Measurements from ENCODE around the gene SLC27A5. TPM values are rescaled to one million over a fixed set of nuclear protein-coding genes. Genes with fewer than 3 reads are reported as not detected.

The SLC27A5 gene
- total and polyA plus RNA-seq, 2 donors from 2014 or later, result 10.8 to 41.5 TPM

DNA sequence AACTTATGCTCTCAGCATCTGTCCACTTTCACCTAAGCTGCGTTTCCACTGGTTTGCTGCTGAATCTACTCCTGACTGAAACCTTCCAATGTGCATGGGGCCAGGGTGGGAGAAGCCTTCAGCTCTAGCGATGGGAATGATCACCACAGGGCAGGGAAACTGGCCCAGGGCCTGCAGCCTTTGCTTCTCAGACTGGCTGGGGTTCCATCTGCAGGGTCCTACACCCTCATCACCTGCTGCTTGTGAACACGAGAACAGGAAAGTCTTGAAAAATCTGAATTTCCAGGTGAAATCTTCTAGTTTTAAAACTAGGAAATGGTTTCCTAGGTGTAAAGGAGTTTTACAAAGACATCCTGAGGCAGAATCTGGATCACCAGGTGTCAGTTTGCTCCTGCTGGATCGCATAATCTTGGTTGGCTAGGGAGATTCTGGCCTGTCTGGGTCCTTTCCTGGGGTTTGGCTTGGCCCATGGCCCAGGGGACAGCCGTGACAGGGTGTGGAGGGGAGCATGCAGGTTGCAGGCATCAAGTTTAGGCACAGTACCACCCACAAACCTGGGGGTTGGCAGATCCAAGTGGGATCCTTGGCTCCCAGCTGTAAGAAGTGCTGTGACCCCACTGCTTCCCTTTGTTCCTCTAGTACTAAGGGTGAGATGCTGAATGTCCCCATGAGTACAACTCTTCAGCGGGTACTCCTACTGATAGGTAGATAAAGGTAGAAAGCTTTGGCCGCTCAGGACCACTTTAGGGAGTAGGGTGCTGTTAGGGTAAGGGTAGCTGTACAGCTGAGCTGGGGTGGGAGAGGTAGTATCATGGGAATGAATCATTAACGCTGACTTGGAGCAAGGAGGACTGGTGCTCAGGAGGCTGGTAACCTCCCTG, 48.5 kb upstream of the SLC27A5 start:
- H3K27me3 ChIP-seq (ENCODE audit: control insufficient read depth, insufficient read depth, low read length), result no peaks in the 10 kb centered on the region
- peaks cover 3 to 47% (median 17%) of the 10 kb centered on the region in 3 donors for H3K4me1 ChIP-seq (ENCODE audit: control insufficient read depth in 2 of 3, insufficient read depth in 2 of 3, low read depth in 1 of 3, low read length in 3 of 3)
- intact Hi-C loops (cut with DNase I), result no loop called here
- TF ChIP-seq CTCF (IDR thresholded peaks at IDR 0.05; ENCODE audit: borderline replicate concordance, extremely low read depth, insufficient read depth), result no peak
- H3K4me3 ChIP-seq (ENCODE audit: low read length in 3 of 3), result peak overlapping the region; percentile 81 to 100 (median 95)
- peaks cover 0 to 11% (median 9%) of the 10 kb centered on the region in 3 donors for H3K36me3 ChIP-seq (ENCODE audit: control insufficient read depth in 2 of 3, insufficient read depth in 3 of 3, low read length in 3 of 3)
- H3K9me3 ChIP-seq (ENCODE audit: control insufficient read depth in 2 of 3, insufficient read depth in 1 of 3, low read length in 3 of 3), result no peaks in the 10 kb centered on the region
- H3K27ac ChIP-seq (ENCODE audit: low read depth in 2 of 2, low read length in 2 of 2), result peak overlapping the region; percentile 98 to 100
- DNase-seq (peak in 1 of 5 donors; percentile 63), FAIRE-seq (no peak)
- H3K9ac ChIP-seq (ENCODE audit: low read length in 3 of 3), result peak overlapping the region; percentile 20 to 57 (median 56)

GRCh38 chr19:58559275-58560006, 47.6 kb upstream of the SLC27A5 start:
- DNase-seq (peak; percentile 95 to 97 (median 97)), FAIRE-seq (no peak)
- Histone ChIP-seq H3K4me1 (ENCODE audit: control insufficient read depth in 2 of 3, insufficient read depth in 2 of 3, low read depth in 1 of 3, low read length in 3 of 3) (peaks cover 3 to 50% (median 17%) of the 10 kb centered on the region in 3 donors), H3K27me3 (ENCODE audit: control insufficient read depth, insufficient read depth, low read length) (no peaks in the 10 kb centered on the region), H3K36me3 (ENCODE audit: control insufficient read depth in 2 of 3, insufficient read depth in 3 of 3, low read length in 3 of 3) (peaks cover 0 to 11% (median 9%) of the 10 kb centered on the region in 3 donors), H3K27ac (ENCODE audit: low read depth in 2 of 2, low read length in 2 of 2) (peak overlapping the region; percentile 98 to 100), H3K4me3 (ENCODE audit: low read length in 3 of 3) (peak overlapping the region; percentile 81 to 100 (median 95)), H3K9me3 (ENCODE audit: control insufficient read depth in 2 of 3, insufficient read depth in 1 of 3, low read length in 3 of 3) (no peaks in the 10 kb centered on the region), H3K9ac (ENCODE audit: low read length in 3 of 3) (peak overlapping the region; percentile 67 to 100 (median 96))
- intact Hi-C loops (cut with DNase I), result no loop called here
- no peak for TF ChIP-seq CTCF (IDR thresholded peaks at IDR 0.05; ENCODE audit: borderline replicate concordance, extremely low read depth, insufficient read depth)

GRCh38 chr19:58558623-58559274, 47.0 kb upstream of the SLC27A5 start:
- DNase-seq (peak; percentile 99 to 100 (median 100)), FAIRE-seq (peak; percentile 88)
- Histone ChIP-seq H3K4me3 (ENCODE audit: low read length in 3 of 3) (peak overlapping the region; percentile 81 to 100 (median 95)), H3K27me3 (ENCODE audit: control insufficient read depth, insufficient read depth, low read length) (no peaks in the 10 kb centered on the region), H3K36me3 (ENCODE audit: control insufficient read depth in 2 of 3, insufficient read depth in 3 of 3, low read length in 3 of 3) (peaks cover 0 to 11% (median 9%) of the 10 kb centered on the region in 3 donors), H3K9me3 (ENCODE audit: control insufficient read depth in 2 of 3, insufficient read depth in 1 of 3, low read length in 3 of 3) (no peaks in the 10 kb centered on the region), H3K4me1 (ENCODE audit: control insufficient read depth in 2 of 3, insufficient read depth in 2 of 3, low read depth in 1 of 3, low read length in 3 of 3) (peaks cover 3 to 57% (median 24%) of the 10 kb centered on the region in 3 donors), H3K9ac (ENCODE audit: low read length in 3 of 3) (peak overlapping the region; percentile 74 to 100 (median 96)), H3K27ac (ENCODE audit: low read depth in 2 of 2, low read length in 2 of 2) (peak overlapping the region; percentile 98 to 100)
- TF ChIP-seq CTCF (IDR thresholded peaks at IDR 0.05; ENCODE audit: borderline replicate concordance, extremely low read depth, insufficient read depth), result no peak
- intact Hi-C loops (cut with DNase I), result no loop called here

Data from kidney (tissue), 14 donors.